GM23338 (cell line): Measurements from ENCODE around the gene MEIOC. TPM values are rescaled to one million over a fixed set of nuclear protein-coding genes. Genes with fewer than 3 reads are reported as not detected.

Experiments used
- ATAC-seq: fragments of 200-7000 bp; cut with Tn5 transposase; 3 replicates; pipeline ENCODE4 v1.9.1; 2020
- DNase-seq: peaks from one replicate; pipeline ENCODE4 v3.0.0-alpha.2; 2015; ENCODE audit warnings: low spot score
- H2AFZ ChIP-seq: fragments of 200-600 bp; sonication (generic); 2 replicates; pipeline ENCODE4 v1.8.0; 2016; ENCODE audit warnings: antibody characterized with exemption, mild to moderate bottlenecking, moderate library complexity
- H3F3A ChIP-seq: fragments of 200-600 bp; sonication (generic); replicated peaks from 2 replicates; pipeline ENCODE4 v1.8.0; 2017; ENCODE audit warnings: antibody characterized with exemption, mixed run types, low read depth
- H3K27ac ChIP-seq: fragments of 200-600 bp; sonication (generic); 2 replicates; pipeline ENCODE4 v1.6.1; 2016; ENCODE audit warnings: low read depth
- H3K27me3 ChIP-seq: fragments of 200-600 bp; sonication (generic); 2 replicates; pipeline ENCODE4 v1.8.0; 2016; ENCODE audit warnings: mild to moderate bottlenecking, mixed run types, moderate library complexity; ENCODE audit not compliant: insufficient read depth
- H3K36me3 ChIP-seq: fragments of 200-600 bp; sonication (generic); 2 replicates; pipeline ENCODE4 v1.8.0; 2016; ENCODE audit warnings: mild to moderate bottlenecking; ENCODE audit not compliant: insufficient read depth
- H3K4me1 ChIP-seq: fragments of 200-600 bp; sonication (generic); 2 replicates; pipeline ENCODE4 v1.8.0; 2016; ENCODE audit warnings: mild to moderate bottlenecking, moderate library complexity; ENCODE audit not compliant: insufficient read depth
- H3K4me2 ChIP-seq: fragments of 200-600 bp; sonication (generic); 2 replicates; pipeline ENCODE4 v1.7.1; 2017; ENCODE audit warnings: mixed run types
- H3K4me3 ChIP-seq: fragments of 200-600 bp; sonication (generic); 2 replicates; pipeline ENCODE4 v1.6.1; 2016; ENCODE audit warnings: mixed run types
- H3K79me2 ChIP-seq: fragments of 200-600 bp; sonication (generic); replicated peaks from 2 replicates; pipeline ENCODE4 v1.8.0; 2017; ENCODE audit warnings: mild to moderate bottlenecking; ENCODE audit not compliant: insufficient read depth
- H3K9me2 ChIP-seq: fragments of 200-600 bp; sonication (generic); 2 replicates; pipeline ENCODE4 v1.8.0; 2017; ENCODE audit not compliant: insufficient read depth
- H4K20me1 ChIP-seq: fragments of 200-600 bp; sonication (generic); replicated peaks from 2 replicates; pipeline ENCODE4 v1.8.0; 2017; ENCODE audit warnings: mild to moderate bottlenecking; ENCODE audit not compliant: insufficient read depth
- H3K27ac Mint-ChIP-seq: 2 replicates; pipeline ENCODE4 v1.8.0; 2020; ENCODE audit warnings: inconsistent platforms, mild to moderate bottlenecking, moderate library complexity, mixed read lengths
- H3K27me3 Mint-ChIP-seq: 3 replicates; pipeline ENCODE4 v1.8.0; 2022; ENCODE audit warnings: low read depth, mild to moderate bottlenecking, moderate library complexity, mixed read lengths, inconsistent platforms; ENCODE audit not compliant: insufficient read depth, poor library complexity
- H3K36me3 Mint-ChIP-seq: 3 replicates; pipeline ENCODE4 v1.8.0; 2021; ENCODE audit warnings: low read depth, mild to moderate bottlenecking, inconsistent platforms, moderate library complexity, mixed read lengths
- H3K4me1 Mint-ChIP-seq: 3 replicates; pipeline ENCODE4 v1.8.0; 2020; ENCODE audit warnings: mild to moderate bottlenecking, inconsistent platforms, mixed read lengths
- H3K4me3 Mint-ChIP-seq: 3 replicates; pipeline ENCODE4 v1.8.0; 2021; ENCODE audit warnings: moderate library complexity, mild to moderate bottlenecking, inconsistent platforms, mixed read lengths
- H3K9me3 Mint-ChIP-seq: 3 replicates; pipeline ENCODE4 v1.8.0; 2020; ENCODE audit warnings: moderate library complexity, mild to moderate bottlenecking, inconsistent platforms, mixed read lengths
- ETS1 ChIP-seq: IDR thresholded peaks from 2 replicates; pipeline ENCODE4 v1.6.1; 2016; ENCODE audit warnings: antibody characterized with exemption
- EZH2 ChIP-seq: fragments of 200-600 bp; sonication (generic); IDR thresholded peaks from one replicate; pipeline ENCODE4 v1.8.0; 2017; ENCODE audit warnings: antibody characterized with exemption, mild to moderate bottlenecking, low read depth; ENCODE audit not compliant: unreplicated experiment
- EZH2phosphoT487 ChIP-seq: fragments of 200-600 bp; sonication (generic); IDR thresholded peaks from one replicate; pipeline ENCODE4 v1.8.1; 2018; ENCODE audit warnings: antibody characterized with exemption; ENCODE audit not compliant: unreplicated experiment
- JUNB ChIP-seq: IDR thresholded peaks from one replicate; pipeline ENCODE4 v1.6.1; 2016; ENCODE audit warnings: antibody characterized with exemption; ENCODE audit not compliant: unreplicated experiment
- NANOG ChIP-seq: IDR thresholded peaks from 2 replicates; pipeline ENCODE4 v1.6.1; 2016; ENCODE audit warnings: antibody characterized with exemption, borderline replicate concordance
- POLR2AphosphoS5 ChIP-seq: IDR thresholded peaks from 2 replicates; pipeline ENCODE4 v1.6.1; 2016; ENCODE audit warnings: antibody characterized with exemption, low read depth
- STAT1 ChIP-seq: IDR thresholded peaks from one replicate; pipeline ENCODE4 v1.6.1; 2016; ENCODE audit warnings: antibody characterized with exemption; ENCODE audit not compliant: unreplicated experiment
- ZNF331 ChIP-seq: fragments of 250-450 bp; sonication (Bioruptor Pico); IDR thresholded peaks from 2 replicates; pipeline ENCODE4 v1.5.0; 2020; ENCODE audit warnings: low read depth, mild to moderate bottlenecking, moderate library complexity
- ZNF462 ChIP-seq: fragments of 250-450 bp; sonication (Bioruptor Pico); IDR thresholded peaks from 2 replicates; pipeline ENCODE4 v1.5.0; 2020; ENCODE audit warnings: mild to moderate bottlenecking, moderate library complexity
- polyA plus RNA-seq: library from polyadenylated mRNA; unstranded; fragments of >200 nt; fragmentation: Nextera tagmentation; extraction: Ambion mirVana; gene quantifications from 2 replicates; pipeline ENCODE4 v1.2.1, GENCODE V29; 2016
- total RNA-seq: library from RNA; depleted of rRNA; stranded (reverse); fragments of >200 nt; shearing (Covaris generic); gene quantifications from 2 replicates; pipeline ENCODE4 v1.2.3, GENCODE V29; 2014
- TF ChIP-seq, protein P1 (sequence below), 2 experiments: fragments of 200-600 bp in 1 of 2; sonication (generic) in 1 of 2; conservative IDR thresholded peaks; 2 replicates each; pipeline versions ENCODE4 v1.5.1 to v1.6.1; 2016 to 2017; ENCODE audit warnings: antibody characterized with exemption in 2 of 2, low read depth in 2 of 2, mild to moderate bottlenecking in 2 of 2, moderate library complexity in 1 of 2
- TF ChIP-seq, protein P2 (sequence below): IDR thresholded peaks from one replicate; pipeline ENCODE4 v1.6.1; 2018; ENCODE audit warnings: antibody characterized with exemption; ENCODE audit not compliant: unreplicated experiment

Gene MEIOC
- total and polyA plus RNA-seq, 2 experiments from 2014 or later = 2.1 to 23.8 TPM

- no peak for TF ChIP-seq ZNF462 (CRISPR knock-in tag)
- no peak for TF ChIP-seq EZH2
- no peak for TF ChIP-seq NANOG
Measured at GRCh38 chr17:44606658-44607057, 49.6 kb upstream of the MEIOC start (continued).

- Histone ChIP-seq H4K20me1 (no peaks in the 10 kb centered on the region), H3K36me3 (no peaks in the 10 kb centered on the region), H3K27me3 (no peaks in the 10 kb centered on the region), H3K79me2 (no peaks in the 10 kb centered on the region), H3K27ac (no peak overlapping the region), H3K9me2 (0 out of 2 replicates have a peak, but pooled peaks cover 3% of the 10 kb centered on the region), H3K4me3 (no peak overlapping the region), H3F3A (no peaks in the 10 kb centered on the region), H3K4me1 (peaks cover 12% of the 10 kb centered on the region), H2AFZ (peak overlapping the region; percentile 87; the same call in 1 of the 2 replicates), H3K4me2 (peak overlapping the region; percentile 71; the same call in 1 of the 2 replicates)
- H3K9me3 Mint-ChIP-seq = no peaks in the 10 kb centered on the region
- ATAC-seq (peak; percentile 88), DNase-seq (peak; percentile 80)
- H3K27ac Mint-ChIP-seq = peak overlapping the region; percentile 56; the same call in 1 of the 2 replicates
- no peaks in the 10 kb centered on the region; the same call in 2 of the 3 replicates for H3K36me3 Mint-ChIP-seq
- H3K4me3 Mint-ChIP-seq = no peak overlapping the region; the same call in 2 of the 3 replicates
- peaks cover 37% of the 10 kb centered on the region for H3K4me1 Mint-ChIP-seq
- H3K27me3 Mint-ChIP-seq = peaks cover 10% of the 10 kb centered on the region
- TF ChIP-seq NANOG = no peak
- TF ChIP-seq EZH2phosphoT487 = no peak
- TF ChIP-seq ETS1 = no peak
- no peak for TF ChIP-seq POLR2AphosphoS5
- TF ChIP-seq ZNF331 (CRISPR knock-in tag) = no peak
- TF ChIP-seq, protein P1, sequence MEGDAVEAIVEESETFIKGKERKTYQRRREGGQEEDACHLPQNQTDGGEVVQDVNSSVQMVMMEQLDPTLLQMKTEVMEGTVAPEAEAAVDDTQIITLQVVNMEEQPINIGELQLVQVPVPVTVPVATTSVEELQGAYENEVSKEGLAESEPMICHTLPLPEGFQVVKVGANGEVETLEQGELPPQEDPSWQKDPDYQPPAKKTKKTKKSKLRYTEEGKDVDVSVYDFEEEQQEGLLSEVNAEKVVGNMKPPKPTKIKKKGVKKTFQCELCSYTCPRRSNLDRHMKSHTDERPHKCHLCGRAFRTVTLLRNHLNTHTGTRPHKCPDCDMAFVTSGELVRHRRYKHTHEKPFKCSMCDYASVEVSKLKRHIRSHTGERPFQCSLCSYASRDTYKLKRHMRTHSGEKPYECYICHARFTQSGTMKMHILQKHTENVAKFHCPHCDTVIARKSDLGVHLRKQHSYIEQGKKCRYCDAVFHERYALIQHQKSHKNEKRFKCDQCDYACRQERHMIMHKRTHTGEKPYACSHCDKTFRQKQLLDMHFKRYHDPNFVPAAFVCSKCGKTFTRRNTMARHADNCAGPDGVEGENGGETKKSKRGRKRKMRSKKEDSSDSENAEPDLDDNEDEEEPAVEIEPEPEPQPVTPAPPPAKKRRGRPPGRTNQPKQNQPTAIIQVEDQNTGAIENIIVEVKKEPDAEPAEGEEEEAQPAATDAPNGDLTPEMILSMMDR (conservative IDR thresholded peaks at IDR 0.05; ENCODE audit: low read depth in 2 of 2) = no peak
- no peak for TF ChIP-seq STAT1
- no peak for TF ChIP-seq JUNB
- no peak for TF ChIP-seq EZH2
- TF ChIP-seq, protein P2, sequence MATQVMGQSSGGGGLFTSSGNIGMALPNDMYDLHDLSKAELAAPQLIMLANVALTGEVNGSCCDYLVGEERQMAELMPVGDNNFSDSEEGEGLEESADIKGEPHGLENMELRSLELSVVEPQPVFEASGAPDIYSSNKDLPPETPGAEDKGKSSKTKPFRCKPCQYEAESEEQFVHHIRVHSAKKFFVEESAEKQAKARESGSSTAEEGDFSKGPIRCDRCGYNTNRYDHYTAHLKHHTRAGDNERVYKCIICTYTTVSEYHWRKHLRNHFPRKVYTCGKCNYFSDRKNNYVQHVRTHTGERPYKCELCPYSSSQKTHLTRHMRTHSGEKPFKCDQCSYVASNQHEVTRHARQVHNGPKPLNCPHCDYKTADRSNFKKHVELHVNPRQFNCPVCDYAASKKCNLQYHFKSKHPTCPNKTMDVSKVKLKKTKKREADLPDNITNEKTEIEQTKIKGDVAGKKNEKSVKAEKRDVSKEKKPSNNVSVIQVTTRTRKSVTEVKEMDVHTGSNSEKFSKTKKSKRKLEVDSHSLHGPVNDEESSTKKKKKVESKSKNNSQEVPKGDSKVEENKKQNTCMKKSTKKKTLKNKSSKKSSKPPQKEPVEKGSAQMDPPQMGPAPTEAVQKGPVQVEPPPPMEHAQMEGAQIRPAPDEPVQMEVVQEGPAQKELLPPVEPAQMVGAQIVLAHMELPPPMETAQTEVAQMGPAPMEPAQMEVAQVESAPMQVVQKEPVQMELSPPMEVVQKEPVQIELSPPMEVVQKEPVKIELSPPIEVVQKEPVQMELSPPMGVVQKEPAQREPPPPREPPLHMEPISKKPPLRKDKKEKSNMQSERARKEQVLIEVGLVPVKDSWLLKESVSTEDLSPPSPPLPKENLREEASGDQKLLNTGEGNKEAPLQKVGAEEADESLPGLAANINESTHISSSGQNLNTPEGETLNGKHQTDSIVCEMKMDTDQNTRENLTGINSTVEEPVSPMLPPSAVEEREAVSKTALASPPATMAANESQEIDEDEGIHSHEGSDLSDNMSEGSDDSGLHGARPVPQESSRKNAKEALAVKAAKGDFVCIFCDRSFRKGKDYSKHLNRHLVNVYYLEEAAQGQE = no peak
Measured at GRCh38 chr17:44607836-44608690, 48.2 kb upstream of the MEIOC start.
